Measurements from ENCODE around the gene INTS6.

The INTS6 gene

DNA sequence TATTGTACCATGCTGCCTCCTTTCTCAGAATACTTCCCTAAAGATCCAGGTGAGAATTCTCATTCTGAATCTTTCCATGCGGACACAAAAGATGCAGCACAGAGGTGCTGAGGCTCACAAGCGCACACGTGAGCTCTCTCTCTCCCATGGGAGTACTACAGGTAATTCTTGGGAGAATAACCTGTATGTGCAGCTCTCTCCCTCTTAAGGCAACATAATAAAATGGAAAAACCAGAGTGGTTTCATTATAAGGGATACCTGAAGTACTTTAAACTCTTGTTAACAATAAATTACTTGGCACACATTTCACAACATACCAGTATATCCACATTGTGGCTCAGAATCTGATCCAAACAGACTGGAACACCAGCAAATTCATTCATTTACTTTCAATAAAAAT lies 40.4 kb downstream of the INTS6 start:
- no peaks in the 10 kb centered on the region for H3K9me2 ChIP-seq (replicated peaks; ENCODE audit: control insufficient read depth, low read length)
- H3F3A ChIP-seq (ENCODE audit: control insufficient read depth, insufficient read depth): no peaks in the 10 kb centered on the region
- H3K4me3 ChIP-seq (ENCODE audit: low read length): no peak overlapping the region
- TF ChIP-seq EZH2phosphoT487 (IDR thresholded peaks at IDR 0.05; ENCODE audit: borderline replicate concordance, low read length) (no peak), CTCF (IDR thresholded peaks at IDR 0.05; ENCODE audit: low read depth, low read length, poor library complexity, severe bottlenecking) (no peak)
- peaks cover 3% of the 10 kb centered on the region; the same call in 1 of the 2 replicates for H3K4me1 ChIP-seq (ENCODE audit: control insufficient read depth, low read length)
- peaks cover 23% of the 10 kb centered on the region for H3K36me3 ChIP-seq (ENCODE audit: control insufficient read depth, low read length)
- H4K20me1 ChIP-seq (ENCODE audit: control insufficient read depth, insufficient read depth, low read depth, low read length): no peaks in the 10 kb centered on the region
- no peak overlapping the region for H3K4me2 ChIP-seq (ENCODE audit: low read length)
- H3K27ac ChIP-seq (ENCODE audit: low read depth, low read length): no peak overlapping the region
- H3K9me3 ChIP-seq (ENCODE audit: control insufficient read depth, insufficient read depth, low read length): peaks cover 12% of the 10 kb centered on the region; the same call in 1 of the 2 replicates
- no peaks in the 10 kb centered on the region for H3K27me3 ChIP-seq (ENCODE audit: control insufficient read depth, low read length)
- H3K79me2 ChIP-seq (ENCODE audit: control insufficient read depth, low read length): peaks cover 56% of the 10 kb centered on the region

- Histone ChIP-seq H3K9me2 (replicated peaks; ENCODE audit: control insufficient read depth, low read length) (no peaks in the 10 kb centered on the region), H3K27me3 (ENCODE audit: control insufficient read depth, low read length) (no peaks in the 10 kb centered on the region), H3K36me3 (ENCODE audit: control insufficient read depth, low read length) (peaks cover 4% of the 10 kb centered on the region), H3K4me3 (ENCODE audit: low read length) (no peak overlapping the region), H3F3A (ENCODE audit: control insufficient read depth, insufficient read depth) (no peaks in the 10 kb centered on the region), H3K9me3 (ENCODE audit: control insufficient read depth, insufficient read depth, low read length) (no peaks in the 10 kb centered on the region), H3K79me2 (ENCODE audit: control insufficient read depth, low read length) (peaks cover 65% of the 10 kb centered on the region), H4K20me1 (ENCODE audit: control insufficient read depth, insufficient read depth, low read depth, low read length) (no peaks in the 10 kb centered on the region), H3K4me1 (ENCODE audit: control insufficient read depth, low read length) (peaks cover 23% of the 10 kb centered on the region), H3K27ac (ENCODE audit: low read depth, low read length) (no peak overlapping the region), H3K4me2 (ENCODE audit: low read length) (no peak overlapping the region)
- TF ChIP-seq EZH2phosphoT487 (IDR thresholded peaks at IDR 0.05; ENCODE audit: borderline replicate concordance, low read length): no peak
These were observed 47.7 kb downstream of the INTS6 start for GRCh38 chr13:51405176-51405575.

DNA sequence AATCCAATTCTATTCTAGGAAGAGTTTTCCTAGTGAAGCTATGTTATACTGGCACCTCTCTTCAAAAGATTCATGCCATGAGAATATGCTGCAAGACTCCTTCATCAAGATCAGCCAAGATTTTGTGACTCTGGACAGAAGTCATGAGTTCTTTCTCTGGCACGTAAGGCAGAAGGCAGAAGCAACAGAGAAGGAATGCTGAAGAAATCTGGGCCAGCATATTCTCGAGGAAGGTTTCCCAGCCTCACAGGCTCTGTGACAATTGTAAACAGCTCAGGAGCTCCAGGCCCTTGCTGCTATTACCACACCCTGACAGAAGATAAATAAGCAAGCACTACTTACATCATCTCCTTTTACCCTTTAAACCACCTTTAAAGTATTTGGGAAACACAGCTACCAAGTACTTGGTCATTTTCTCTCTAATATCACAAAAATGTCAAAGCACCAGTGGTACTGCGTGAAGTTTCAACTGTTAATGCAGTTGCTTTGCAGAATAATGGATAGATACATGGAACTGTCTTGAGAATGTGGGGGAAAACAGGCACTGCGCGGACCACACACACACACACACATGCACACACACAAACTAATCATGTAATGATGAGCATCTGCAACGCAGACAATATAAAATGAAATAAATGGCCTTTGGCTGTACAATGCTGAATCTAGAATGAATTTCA lies 55.4 kb downstream of the INTS6 start:
- Histone ChIP-seq H3K4me1 (ENCODE audit: control insufficient read depth, low read length) (peaks cover 6% of the 10 kb centered on the region), H3K4me2 (ENCODE audit: low read length) (no peak overlapping the region), H3K27me3 (ENCODE audit: control insufficient read depth, low read length) (no peaks in the 10 kb centered on the region), H3K4me3 (ENCODE audit: low read length) (no peak overlapping the region), H3K27ac (ENCODE audit: low read depth, low read length) (no peak overlapping the region), H3F3A (ENCODE audit: control insufficient read depth, insufficient read depth) (no peaks in the 10 kb centered on the region), H4K20me1 (ENCODE audit: control insufficient read depth, insufficient read depth, low read depth, low read length) (no peaks in the 10 kb centered on the region; the same call in 1 of the 2 replicates), H3K9me3 (ENCODE audit: control insufficient read depth, insufficient read depth, low read length) (no peaks in the 10 kb centered on the region), H3K36me3 (ENCODE audit: control insufficient read depth, low read length) (peaks cover 15% of the 10 kb centered on the region), H3K9me2 (replicated peaks; ENCODE audit: control insufficient read depth, low read length) (no peaks in the 10 kb centered on the region), H3K79me2 (ENCODE audit: control insufficient read depth, low read length) (peaks cover 43% of the 10 kb centered on the region)
- TF ChIP-seq CTCF (IDR thresholded peaks at IDR 0.05; ENCODE audit: low read depth, low read length, poor library complexity, severe bottlenecking): no peak
- no peak for TF ChIP-seq EZH2phosphoT487 (IDR thresholded peaks at IDR 0.05; ENCODE audit: borderline replicate concordance, low read length)

GRCh38 chr13:51396352-51396751 lies 56.5 kb downstream of the INTS6 start:
- H3K79me2 ChIP-seq (ENCODE audit: control insufficient read depth, low read length): peaks cover 38% of the 10 kb centered on the region

More at GRCh38 chr13:51396352-51396751, 56.5 kb downstream of the INTS6 start:
- no peaks in the 10 kb centered on the region for H3K9me2 ChIP-seq (replicated peaks; ENCODE audit: control insufficient read depth, low read length)
- TF ChIP-seq CTCF (IDR thresholded peaks at IDR 0.05; ENCODE audit: low read depth, low read length, poor library complexity, severe bottlenecking) (no peak), EZH2phosphoT487 (IDR thresholded peaks at IDR 0.05; ENCODE audit: borderline replicate concordance, low read length) (no peak)
- H3K9me3 ChIP-seq (ENCODE audit: control insufficient read depth, insufficient read depth, low read length): no peaks in the 10 kb centered on the region
- H3K4me2 ChIP-seq (ENCODE audit: low read length): no peak overlapping the region
- H4K20me1 ChIP-seq (ENCODE audit: control insufficient read depth, insufficient read depth, low read depth, low read length): no peaks in the 10 kb centered on the region; the same call in 1 of the 2 replicates
- H3K4me1 ChIP-seq (ENCODE audit: control insufficient read depth, low read length): peaks cover 6% of the 10 kb centered on the region
- H3K27ac ChIP-seq (ENCODE audit: low read depth, low read length): no peak overlapping the region
- H3K27me3 ChIP-seq (ENCODE audit: control insufficient read depth, low read length): no peaks in the 10 kb centered on the region
- H3F3A ChIP-seq (ENCODE audit: control insufficient read depth, insufficient read depth): no peaks in the 10 kb centered on the region
- H3K4me3 ChIP-seq (ENCODE audit: low read length): no peak overlapping the region
- H3K36me3 ChIP-seq (ENCODE audit: control insufficient read depth, low read length): peaks cover 15% of the 10 kb centered on the region
